ENCODE data around the gene S100A8. TPM values are rescaled to one million over a fixed set of nuclear protein-coding genes. Genes with fewer than 3 reads are reported as not detected.

Gene S100A8
- total RNA-seq, 3 donors from 2014 or later (not counting 1 experiment from before 2014, with no cell fraction given): 1.8 to 220 (median 75.8) TPM

DNA sequence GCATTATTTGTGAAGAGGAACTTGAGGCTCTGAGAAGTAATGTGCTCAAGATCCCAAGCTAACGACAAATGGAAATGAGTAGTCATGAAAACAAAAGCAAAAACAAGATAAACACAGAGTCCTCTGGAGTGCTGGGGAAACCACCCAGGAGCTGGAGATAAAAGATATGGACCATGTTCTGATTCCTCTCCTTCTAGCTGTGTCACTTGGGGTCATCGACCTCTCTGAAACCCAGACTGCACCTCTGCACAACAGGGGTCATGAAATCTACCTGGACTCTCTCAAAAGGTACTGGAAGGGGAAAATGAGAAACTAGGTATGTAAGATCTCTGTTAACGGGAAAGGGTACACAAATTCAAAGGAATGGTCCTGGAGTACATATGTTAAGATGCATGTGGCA is 48.7 kb downstream of the S100A8 start:
- H3K36me3 ChIP-seq (ENCODE audit: control insufficient read depth, insufficient read depth, low read length): no peaks in the 10 kb centered on the region
- H3K27ac ChIP-seq (ENCODE audit: low read length): no peak overlapping the region
- Mint-ChIP-seq H3K4me3 (no peak overlapping the region), H3K27me3 (ENCODE audit: low read depth in 2 of 2) (peaks cover 46 to 56% of the 10 kb centered on the region in 2 donors), H3K9me3 (no peaks in the 10 kb centered on the region), H3K4me1 (peaks cover 17 to 20% of the 10 kb centered on the region in 2 donors), H3K36me3 (no peaks in the 10 kb centered on the region), H3K27ac (no peak overlapping the region)
- peaks cover 30% of the 10 kb centered on the region for H3K4me1 ChIP-seq (ENCODE audit: control insufficient read depth, insufficient read depth, low read length)
- WGBS (ENCODE audit: insufficient coverage): 76% methylated on average over 3 of the region's 3 CpGs
- no peaks in the 10 kb centered on the region for H3K9me3 ChIP-seq (ENCODE audit: control insufficient read depth, insufficient read depth, low read length)
- TF ChIP-seq, protein P1, sequence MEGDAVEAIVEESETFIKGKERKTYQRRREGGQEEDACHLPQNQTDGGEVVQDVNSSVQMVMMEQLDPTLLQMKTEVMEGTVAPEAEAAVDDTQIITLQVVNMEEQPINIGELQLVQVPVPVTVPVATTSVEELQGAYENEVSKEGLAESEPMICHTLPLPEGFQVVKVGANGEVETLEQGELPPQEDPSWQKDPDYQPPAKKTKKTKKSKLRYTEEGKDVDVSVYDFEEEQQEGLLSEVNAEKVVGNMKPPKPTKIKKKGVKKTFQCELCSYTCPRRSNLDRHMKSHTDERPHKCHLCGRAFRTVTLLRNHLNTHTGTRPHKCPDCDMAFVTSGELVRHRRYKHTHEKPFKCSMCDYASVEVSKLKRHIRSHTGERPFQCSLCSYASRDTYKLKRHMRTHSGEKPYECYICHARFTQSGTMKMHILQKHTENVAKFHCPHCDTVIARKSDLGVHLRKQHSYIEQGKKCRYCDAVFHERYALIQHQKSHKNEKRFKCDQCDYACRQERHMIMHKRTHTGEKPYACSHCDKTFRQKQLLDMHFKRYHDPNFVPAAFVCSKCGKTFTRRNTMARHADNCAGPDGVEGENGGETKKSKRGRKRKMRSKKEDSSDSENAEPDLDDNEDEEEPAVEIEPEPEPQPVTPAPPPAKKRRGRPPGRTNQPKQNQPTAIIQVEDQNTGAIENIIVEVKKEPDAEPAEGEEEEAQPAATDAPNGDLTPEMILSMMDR (IDR thresholded peaks at IDR 0.05): no peak
- H3K4me3 ChIP-seq (ENCODE audit: low read length): no peak overlapping the region
- intact Hi-C loops (cut with micrococcal nuclease): no loop called here
- peaks cover 5% of the 10 kb centered on the region for H3K27me3 ChIP-seq (ENCODE audit: control insufficient read depth, insufficient read depth, low read length)
- ATAC-seq (no peak), DNase-seq (no peak)

DNA sequence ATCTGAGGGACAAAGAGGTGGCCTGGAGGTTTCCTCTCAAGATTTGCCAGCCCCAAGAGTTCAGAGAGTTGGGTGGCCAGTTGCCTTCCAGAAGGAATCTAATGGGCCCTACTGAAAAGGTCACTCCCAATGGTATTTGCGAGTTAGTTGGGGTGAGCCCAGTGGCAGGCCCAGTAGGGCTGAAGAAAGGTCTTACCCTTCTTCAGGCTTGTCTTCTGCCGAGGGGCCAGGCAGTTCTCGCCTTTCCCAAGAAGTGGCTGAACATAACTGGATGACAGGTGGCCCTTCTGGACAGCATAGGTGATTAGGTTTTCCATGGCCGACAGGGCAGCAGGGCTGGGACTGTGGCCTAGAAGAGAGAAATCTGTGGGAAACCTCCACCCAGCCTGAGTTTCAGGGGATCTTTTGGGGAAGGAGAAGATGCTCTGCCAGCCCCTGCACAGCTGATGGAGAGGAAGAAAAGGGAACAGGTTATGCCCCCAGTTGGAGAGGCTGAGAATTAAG is 49.4 kb downstream of the S100A8 start:
- Histone ChIP-seq H3K9me3 (ENCODE audit: control insufficient read depth, insufficient read depth, low read length) (no peaks in the 10 kb centered on the region), H3K4me1 (ENCODE audit: control insufficient read depth, insufficient read depth, low read length) (peaks cover 28% of the 10 kb centered on the region), H3K27me3 (ENCODE audit: control insufficient read depth, insufficient read depth, low read length) (peaks cover 5% of the 10 kb centered on the region), H3K27ac (ENCODE audit: low read length) (no peak overlapping the region), H3K36me3 (ENCODE audit: control insufficient read depth, insufficient read depth, low read length) (no peaks in the 10 kb centered on the region), H3K4me3 (ENCODE audit: low read length) (no peak overlapping the region)
- TF ChIP-seq, protein P1 (IDR thresholded peaks at IDR 0.05): no peak
- Mint-ChIP-seq H3K4me3 (no peak overlapping the region), H3K9me3 (no peaks in the 10 kb centered on the region), H3K4me1 (peaks cover 11 to 16% of the 10 kb centered on the region in 2 donors), H3K27me3 (ENCODE audit: low read depth in 2 of 2) (peaks cover 40 to 52% of the 10 kb centered on the region in 2 donors), H3K36me3 (no peaks in the 10 kb centered on the region), H3K27ac (no peak overlapping the region)
- 91% methylated on average over 4 of the region's 4 CpGs for WGBS (ENCODE audit: insufficient coverage)
- ATAC-seq (no peak), DNase-seq (no peak)
- intact Hi-C loops (cut with micrococcal nuclease): no loop called here

DNA sequence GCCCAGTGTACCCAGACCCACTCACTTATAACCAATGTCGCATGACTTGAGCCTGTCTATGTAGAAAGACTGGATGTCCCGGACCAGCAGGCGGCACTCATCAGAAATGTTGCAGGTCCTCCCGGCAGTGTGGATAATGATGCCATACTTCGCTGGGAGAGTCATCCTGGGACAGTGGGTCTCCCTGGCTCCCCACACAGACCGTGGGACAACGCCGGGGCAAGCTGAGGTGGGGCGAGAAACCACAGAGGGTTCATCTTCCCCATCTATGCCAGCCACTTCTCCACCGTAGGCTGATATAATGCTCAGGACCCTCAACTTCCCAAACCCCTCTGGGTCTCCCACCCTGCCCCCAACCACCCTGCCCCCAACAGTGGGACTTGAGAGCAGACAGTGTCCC is 50.5 kb downstream of the S100A8 start:
- no peak overlapping the region for H3K4me3 Mint-ChIP-seq
- Histone ChIP-seq H3K27ac (ENCODE audit: low read length) (no peak overlapping the region), H3K36me3 (ENCODE audit: control insufficient read depth, insufficient read depth, low read length) (no peaks in the 10 kb centered on the region), H3K4me3 (ENCODE audit: low read length) (no peak overlapping the region), H3K9me3 (ENCODE audit: control insufficient read depth, insufficient read depth, low read length) (no peaks in the 10 kb centered on the region), H3K27me3 (ENCODE audit: control insufficient read depth, insufficient read depth, low read length) (no peaks in the 10 kb centered on the region), H3K4me1 (ENCODE audit: control insufficient read depth, insufficient read depth, low read length) (peaks cover 17% of the 10 kb centered on the region)
- WGBS (ENCODE audit: insufficient coverage): 87% methylated on average over 10 of the region's 10 CpGs
- no peak for DNase-seq
- no peaks in the 10 kb centered on the region for H3K36me3 Mint-ChIP-seq
- ATAC-seq: no peak
- no peak overlapping the region for H3K27ac Mint-ChIP-seq
- no peaks in the 10 kb centered on the region for H3K9me3 Mint-ChIP-seq
- peaks cover under 1 to 4% of the 10 kb centered on the region in 2 donors for H3K4me1 Mint-ChIP-seq
- intact Hi-C loops (cut with micrococcal nuclease): no loop called here
- H3K27me3 Mint-ChIP-seq (ENCODE audit: low read depth in 2 of 2): peaks cover 28 to 42% of the 10 kb centered on the region in 2 donors
- TF ChIP-seq, protein P1 (IDR thresholded peaks at IDR 0.05): no peak

Other genes with a start within 250 kb of the S100A8 start
- gene SPRR2G, start 240.2 kb downstream of the S100A8 start, total RNA-seq: not detected
- not detected for gene LELP1, start 187.6 kb downstream of the S100A8 start, total RNA-seq
- gene PRR9, start 173.5 kb downstream of the S100A8 start, total RNA-seq: not detected
- gene LORICRIN, start 131.4 kb downstream of the S100A8 start, total RNA-seq: not detected
- not detected for gene PGLYRP3, start 78.1 kb downstream of the S100A8 start, total RNA-seq
- gene PGLYRP4, start 42.2 kb downstream of the S100A8 start, total RNA-seq: not detected
- 100 to 1,000 TPM in 2 of 3 donors, 10 to 100 TPM in 1; 13.1 to 334 (median 116) TPM for gene S100A9, start 33.2 kb downstream of the S100A8 start, total RNA-seq
- gene S100A12, start 15.5 kb downstream of the S100A8 start, total RNA-seq: 10 to 100 TPM in 2 of 3 donors, not detected in 1; 11.4 to 20.4 TPM
- gene S100A7A, start 25.4 kb upstream of the S100A8 start, total RNA-seq: not detected
- not detected for gene S100A7, start 69.6 kb upstream of the S100A8 start, total RNA-seq
- 100 to 1,000 TPM; 174 to 261 (median 245) TPM for gene S100A6, start 144.9 kb upstream of the S100A8 start, total RNA-seq
- not detected for gene S100A5, start 149.9 kb upstream of the S100A8 start, total RNA-seq
- 100 to 1,000 TPM; 509 to 689 (median 597) TPM for gene S100A4, start 154.7 kb upstream of the S100A8 start, total RNA-seq
- gene S100A3, start 158.2 kb upstream of the S100A8 start, total RNA-seq: not detected
- gene S100A2, start 174.8 kb upstream of the S100A8 start, total RNA-seq: not detected
- gene S100A16, start 222.1 kb upstream of the S100A8 start, total RNA-seq: not detected
- not detected for gene S100A14, start 225.3 kb upstream of the S100A8 start, total RNA-seq
- gene S100A13, start 236.4 kb upstream of the S100A8 start, total RNA-seq: 1 to 10 TPM; 4.0 to 5.8 (median 4.1) TPM
- gene S100A1, start 237.4 kb upstream of the S100A8 start, total RNA-seq: not detected
- 100 to 1,000 TPM in 2 of 3 donors, 10 to 100 TPM in 1; 94.7 to 110 (median 106) TPM for gene CHTOP, start 243.0 kb upstream of the S100A8 start, total RNA-seq